ENCODE results near the gene NBPF1.
"Not testable (repeated sequence)": the region's sequence is repeated elsewhere in the genome, so short reads cannot be mapped to it uniquely, and the experiment has no call there.

The NBPF1 gene

GRCh38 chr1:16644482-16645270, 31.3 kb upstream of the NBPF1 start:
- POLR2A ChIA-PET: interaction anchor here (0.5 to 0.6 kb wide), 2 partner anchors 357 to 1012 kb away, joined by 4 read pairs; no protein-coding TSS in a partner anchor

GRCh38 chr1:16644193-16644481, 30.8 kb upstream of the NBPF1 start:
- POLR2A ChIA-PET: interaction anchor here (0.5 to 0.6 kb wide), 2 partner anchors 357 to 1013 kb away, joined by 4 read pairs; no protein-coding TSS in a partner anchor
- peak overlapping the region; percentile 100 for H3K4me3 ChIP-seq (ENCODE audit: low read depth, low read length)
- TF ChIP-seq CTCF (IDR thresholded peaks at IDR 0.05; ENCODE audit: insufficient read depth, low read length, missing control alignments): no peak
- DNase-seq (ENCODE audit: low read depth, low spot score): no peak
- CTCF ChIA-PET: interaction anchor here (1.0 to 1.6 kb wide), 3 partner anchors 23 to 83 kb away, joined by 3 to 4 read pairs (median 4); no protein-coding TSS in a partner anchor

More at GRCh38 chr1:16644482-16645270, 31.3 kb upstream of the NBPF1 start:
- peak overlapping the region; percentile 100 for H3K4me3 ChIP-seq (ENCODE audit: low read depth, low read length)
- DNase-seq (ENCODE audit: low read depth, low spot score): peak; percentile 61
- CTCF ChIA-PET: interaction anchor here (1.0 to 1.6 kb wide), 3 partner anchors 24 to 82 kb away, joined by 3 to 4 read pairs (median 4); no protein-coding TSS in a partner anchor
- peak; percentile 76 for TF ChIP-seq CTCF (IDR thresholded peaks at IDR 0.05; ENCODE audit: insufficient read depth, low read length, missing control alignments)

- CTCF ChIA-PET: interaction anchor here (1.3 to 1.6 kb wide), 2 partner anchors 34 to 83 kb away, joined by 3 to 4 read pairs; no protein-coding TSS in a partner anchor
- peak overlapping the region; percentile 100 for H3K4me3 ChIP-seq (ENCODE audit: low read depth, low read length)
- POLR2A ChIA-PET: interaction anchor here (0.6 kb wide), 1 partner anchor 358 kb away, joined by 4 read pairs; no protein-coding TSS in a partner anchor
- DNase-seq (ENCODE audit: low read depth, low spot score): not testable (repeated sequence)
Observed at GRCh38 chr1:16643476-16644192, 30.3 kb upstream of the NBPF1 start.

GRCh38 chr1:16643001-16643411, 29.6 kb upstream of the NBPF1 start:
- CTCF ChIA-PET: interaction anchor here (1.4 to 1.6 kb wide), 2 partner anchors 22 to 84 kb away, joined by 3 to 5 read pairs; no protein-coding TSS in a partner anchor
- DNase-seq (ENCODE audit: low read depth, low spot score); POLR2A ChIA-PET: not testable (repeated sequence)
- H3K4me3 ChIP-seq (ENCODE audit: low read depth, low read length): peak overlapping the region; percentile 13

- POLR2A ChIA-PET; DNase-seq (ENCODE audit: low read depth, low spot score); H3K4me3 ChIP-seq (ENCODE audit: low read depth, low read length): not testable (repeated sequence)
- CTCF ChIA-PET: interaction anchor here (1.1 to 1.6 kb wide), 3 partner anchors 21 to 85 kb away, joined by 3 to 5 read pairs (median 3); no protein-coding TSS in a partner anchor
Observed at GRCh38 chr1:16642025-16642966, 28.9 kb upstream of the NBPF1 start.

- POLR2A ChIA-PET; H3K4me3 ChIP-seq (ENCODE audit: low read depth, low read length); DNase-seq (ENCODE audit: low read depth, low spot score): not testable (repeated sequence)
- CTCF ChIA-PET: interaction anchor here (1.0 to 2.2 kb wide), 5 partner anchors 16 to 66 kb away, joined by 3 to 8 read pairs (median 4); partner anchors contain the start of gene NBPF1
Observed at GRCh38 chr1:16641159-16641975, 28.0 kb upstream of the NBPF1 start.

GRCh38 chr1:16639091-16640031, 26.0 kb upstream of the NBPF1 start:
- H3K4me3 ChIP-seq (ENCODE audit: low read depth, low read length); POLR2A ChIA-PET; DNase-seq (ENCODE audit: low read depth, low spot score): not testable (repeated sequence)
- CTCF ChIA-PET: interaction anchor here (1.5 to 2.2 kb wide), 2 partner anchors 18 to 30 kb away, joined by 3 to 8 read pairs; no protein-coding TSS in a partner anchor

- DNase-seq (ENCODE audit: low read depth, low spot score); H3K4me3 ChIP-seq (ENCODE audit: low read depth, low read length); POLR2A ChIA-PET: not testable (repeated sequence)
- CTCF ChIA-PET: interaction anchor here (1.0 to 1.5 kb wide), 3 partner anchors 16 to 29 kb away, joined by 3 read pairs; no protein-coding TSS in a partner anchor
Observed at GRCh38 chr1:16637941-16638778, 24.8 kb upstream of the NBPF1 start.

- CTCF ChIA-PET: interaction anchor here (6.1 kb wide), 1 partner anchor 13 kb away, joined by 58 read pairs; no protein-coding TSS in a partner anchor
- DNase-seq (ENCODE audit: low read depth, low spot score); POLR2A ChIA-PET; H3K4me3 ChIP-seq (ENCODE audit: low read depth, low read length): not testable (repeated sequence)
Observed at GRCh38 chr1:16636551-16637195, 23.3 kb upstream of the NBPF1 start.

GRCh38 chr1:16635959-16636358, 22.6 kb upstream of the NBPF1 start:
- H3K4me3 ChIP-seq (ENCODE audit: low read depth, low read length); POLR2A ChIA-PET; DNase-seq (ENCODE audit: low read depth, low spot score): not testable (repeated sequence)
- CTCF ChIA-PET: interaction anchor here (6.1 kb wide), 1 partner anchor 12 kb away, joined by 58 read pairs; no protein-coding TSS in a partner anchor

Data from AG04449 (cell line).